GM12878 (cell line): ENCODE results near the gene TPSB2. TPM values are rescaled to one million over a fixed set of nuclear protein-coding genes. Genes with fewer than 3 reads are reported as not detected.

ENCODE experiments used
- ATAC-seq: fragments of 200-7000 bp; cut with Tn5 transposase; 3 replicates; pipeline ENCODE4 v1.9.1; 2020; ENCODE audit warnings: mild to moderate bottlenecking, moderate library complexity
- BruUV-seq: library from RNA; stranded (reverse); fragments of 400-500 nt; replicated peaks from 2 replicates; lab custom pipeline; 2021; lab: Mats Ljungman, UMichigan
- CTCF ChIA-PET: fragments of 300-600 bp; sonication (Branson Sonifier 250); formaldehyde crosslinking; extraction: SDS; loops from one replicate; lab custom pipeline; 2021; ENCODE audit warnings: inconsistent platforms; lab: Yijun Ruan, JAX
- POLR2A ChIA-PET: fragments of 350-600 bp; formaldehyde crosslinking; extraction: SDS; loops from one replicate; lab custom pipeline; 2021; ENCODE audit warnings: inconsistent platforms; lab: Charles Lee
- RAD21 ChIA-PET: fragments of 300-600 bp; sonication (Branson Sonifier 250); formaldehyde crosslinking; loops from one replicate; lab custom pipeline; 2023; ENCODE audit warnings: antibody characterized with exemption; ENCODE audit not compliant: unreplicated experiment; lab: Charles Lee
- SMC1A ChIA-PET: fragments of 300-600 bp; sonication (Branson Sonifier 250); formaldehyde crosslinking; loops from one replicate; lab custom pipeline; 2023; ENCODE audit not compliant: unreplicated experiment, uncharacterized antibody; lab: Charles Lee
- DNase-seq: peaks from one replicate; pipeline ENCODE4 v3.0.0-alpha.2; 2011; ENCODE audit warnings: low read depth, low spot score
- FAIRE-seq: peaks from 3 replicates; lab custom pipeline; 2011; peaks lifted over from hg19 to GRCh38; lab: Jason Lieb, UNC
- H2AFZ ChIP-seq: 2 replicates; pipeline ENCODE4 v1.6.0; 2011; ENCODE audit warnings: low read depth, low read length, control low read depth; ENCODE audit not compliant: control insufficient read depth
- H3K27ac ChIP-seq: 2 replicates; pipeline ENCODE4 v1.5.1; 2011; ENCODE audit warnings: control low read depth; ENCODE audit not compliant: control insufficient read depth, insufficient read depth
- H3K27me3 ChIP-seq, 2 experiments: replicated peaks in 1 of 2; 2 replicates each; pipeline versions ENCODE4 v1.6.0 to v1.6.1; 2011; ENCODE audit warnings: low read length in 1 of 2; ENCODE audit not compliant: control insufficient read depth in 2 of 2, insufficient read depth in 2 of 2
- H3K36me3 ChIP-seq, 2 experiments: 2 replicates each; pipeline ENCODE4 v1.5.1; 2011; ENCODE audit warnings: low read length in 1 of 2; ENCODE audit not compliant: control insufficient read depth in 2 of 2, insufficient read depth in 2 of 2
- H3K4me1 ChIP-seq: 2 replicates; pipeline ENCODE4 v1.6.1; 2011; ENCODE audit warnings: mild to moderate bottlenecking, low read length, moderate library complexity, mixed read lengths; ENCODE audit not compliant: control insufficient read depth, insufficient read depth
- H3K4me2 ChIP-seq: 2 replicates; pipeline ENCODE4 v1.6.0; 2011; ENCODE audit warnings: control low read depth; ENCODE audit not compliant: control insufficient read depth, insufficient read depth
- H3K4me3 ChIP-seq: fragments of 200-600 bp; sonication (generic); 2 replicates; pipeline ENCODE4 v1.5.1; 2016
- H3K79me2 ChIP-seq: 2 replicates; pipeline ENCODE4 v1.6.0; 2011; ENCODE audit warnings: low read length; ENCODE audit not compliant: control insufficient read depth, insufficient read depth
- H3K9ac ChIP-seq: 2 replicates; pipeline ENCODE4 v1.8.0; 2011; ENCODE audit warnings: low read length, control low read depth, mixed read lengths; ENCODE audit not compliant: control insufficient read depth, insufficient read depth
- H3K9me3 ChIP-seq: replicated peaks from 3 replicates; pipeline ENCODE4 v1.5.1; 2011; ENCODE audit warnings: mild to moderate bottlenecking, low read length; ENCODE audit not compliant: control insufficient read depth, insufficient read depth
- H4K20me1 ChIP-seq: 2 replicates; pipeline ENCODE4 v1.6.0; 2011; ENCODE audit not compliant: control insufficient read depth, insufficient read depth
- EED ChIP-seq: sonication (generic); IDR thresholded peaks from 2 replicates; pipeline ENCODE4 v1.6.1; 2016; ENCODE audit warnings: antibody characterized with exemption, low read depth
- ESRRA ChIP-seq: IDR thresholded peaks from 2 replicates; pipeline ENCODE4 v1.6.1; 2012; ENCODE audit warnings: mild to moderate bottlenecking, low read length, improper control_type of control experiment
- GATAD2B ChIP-seq: fragments of 450-650 bp; conservative IDR thresholded peaks from 2 replicates; pipeline ENCODE4 v1.6.1; 2017; ENCODE audit warnings: low read depth, mild to moderate bottlenecking, moderate library complexity
- KLF5 ChIP-seq: fragments of 450-650 bp; IDR thresholded peaks from 2 replicates; pipeline ENCODE4 v1.6.1; 2014; ENCODE audit warnings: mild to moderate bottlenecking; ENCODE audit not compliant: partially characterized antibody
- NFIC ChIP-seq: IDR thresholded peaks from 2 replicates; pipeline ENCODE4 v1.6.1; 2012; ENCODE audit warnings: low read depth, mild to moderate bottlenecking, inconsistent platforms, low read length, moderate library complexity
- RAD51 ChIP-seq: fragments of 450-650 bp; IDR thresholded peaks from 2 replicates; pipeline ENCODE4 v1.6.1; 2016; ENCODE audit warnings: moderate library complexity, mild to moderate bottlenecking, inconsistent platforms
- RBBP5 ChIP-seq: fragments of 200-600 bp; sonication (generic); conservative IDR thresholded peaks from 2 replicates; pipeline ENCODE4 v1.6.1; 2016
- RUNX3 ChIP-seq: IDR thresholded peaks from 2 replicates; pipeline ENCODE4 v1.6.1; 2012; ENCODE audit warnings: low read length, inconsistent platforms
- SIN3A ChIP-seq: IDR thresholded peaks from 2 replicates; pipeline ENCODE4 v1.6.1; 2012; ENCODE audit warnings: low read depth, low read length, improper control_type of control experiment
- SUPT20H ChIP-seq: IDR thresholded peaks from 2 replicates; pipeline ENCODE4 v1.6.1; 2011; ENCODE audit warnings: low read depth, mild to moderate bottlenecking, low read length, moderate library complexity, borderline replicate concordance; ENCODE audit not compliant: control insufficient read depth
- TCF7 ChIP-seq: IDR thresholded peaks from 2 replicates; pipeline ENCODE4 v1.6.1; 2014; ENCODE audit warnings: antibody characterized with exemption, borderline replicate concordance
- WGBS: methylation state at CpG from one replicate; pipeline ENCODE4 v1.1.6; 2016; ENCODE audit warnings: low lambda C conversion rate; ENCODE audit not compliant: insufficient replicate concordance, insufficient coverage; ENCODE audit errors: missing lambda C conversion rate; 5-methylcytosine and 5-hydroxymethylcytosine counted together
- in situ Hi-C: fragments of 300-500 bp; cut with MboI; formaldehyde crosslinking; loops from 9 replicates; pipeline ENCODE4 v1.14.3; 2018; ENCODE audit warnings: mixed read lengths
- intact Hi-C: fragments of 100-400 bp; cut with micrococcal nuclease; formaldehyde crosslinking; loops from one replicate; pipeline ENCODE4 v1.14.2; 2022; ENCODE audit not compliant: unreplicated experiment
- polyA plus RNA-seq, 11 experiments: library from polyadenylated mRNA; depleted of rRNA in 4 of 11; unstranded in 6 of 11; stranded (reverse) in 5 of 11; fragments of >200 nt; fragmentation: Nextera tagmentation in 4 of 11; fragmentation: Illumina TruSeq in 1 of 11; extraction: Ambion mirVana in 4 of 11; extraction: Trizol in 1 of 11; gene quantifications; 1 replicate in 1 of 11; 2 replicates in 10 of 11; pipeline versions ENCODE4 v1.2.1 to v1.2.3, GENCODE V29; 2011 to 2016; ENCODE audit warnings: inconsistent platforms in 2 of 11, missing spikeins in 2 of 11, low read depth in 1 of 11
- total RNA-seq, 4 experiments: library from RNA; depleted of rRNA in 3 of 4; stranded (reverse); fragments of >200 nt in 3 of 4; fragmentation: Illumina TruSeq in 1 of 4; extraction: Trizol in 1 of 4; gene quantifications; 2 replicates each; pipeline versions ENCODE4 v1.2.1 to v1.2.3, GENCODE V29; 2013 to 2021
- TF ChIP-seq, protein P1 (sequence below): IDR thresholded peaks from 2 replicates; pipeline ENCODE4 v1.6.1; 2011; ENCODE audit warnings: borderline replicate concordance, low read depth, mild to moderate bottlenecking, moderate library complexity, low read length; ENCODE audit not compliant: insufficient read depth, poor library complexity, severe bottlenecking
- TF ChIP-seq, protein P2 (sequence below): IDR thresholded peaks from 2 replicates; pipeline ENCODE4 v1.6.1; 2012; ENCODE audit warnings: low read length, inconsistent platforms
- TF ChIP-seq, protein P3 (sequence below), 3 experiments: IDR thresholded peaks in 2 of 3; conservative IDR thresholded peaks in 1 of 3; 2 replicates each; pipeline ENCODE4 v1.5.1; 2011; ENCODE audit warnings: low read depth in 3 of 3, low read length in 3 of 3, mild to moderate bottlenecking in 3 of 3, control low read depth in 2 of 3, moderate library complexity in 2 of 3, inconsistent platforms in 1 of 3, mixed read lengths in 1 of 3; ENCODE audit not compliant: control insufficient read depth in 2 of 3, insufficient read depth in 1 of 3; ENCODE audit errors: extremely low read depth in 1 of 3
- TF ChIP-seq, protein P4 (sequence below): fragments of 450-650 bp; IDR thresholded peaks from 2 replicates; pipeline ENCODE4 v1.6.1; 2017; ENCODE audit warnings: antibody characterized with exemption, mild to moderate bottlenecking, moderate library complexity

Gene TPSB2
- total and polyA plus RNA-seq, 10 of the 15 experiments (the other 5 are each of a cell fraction or from before 2014, with no cell fraction given): not detected

DNA sequence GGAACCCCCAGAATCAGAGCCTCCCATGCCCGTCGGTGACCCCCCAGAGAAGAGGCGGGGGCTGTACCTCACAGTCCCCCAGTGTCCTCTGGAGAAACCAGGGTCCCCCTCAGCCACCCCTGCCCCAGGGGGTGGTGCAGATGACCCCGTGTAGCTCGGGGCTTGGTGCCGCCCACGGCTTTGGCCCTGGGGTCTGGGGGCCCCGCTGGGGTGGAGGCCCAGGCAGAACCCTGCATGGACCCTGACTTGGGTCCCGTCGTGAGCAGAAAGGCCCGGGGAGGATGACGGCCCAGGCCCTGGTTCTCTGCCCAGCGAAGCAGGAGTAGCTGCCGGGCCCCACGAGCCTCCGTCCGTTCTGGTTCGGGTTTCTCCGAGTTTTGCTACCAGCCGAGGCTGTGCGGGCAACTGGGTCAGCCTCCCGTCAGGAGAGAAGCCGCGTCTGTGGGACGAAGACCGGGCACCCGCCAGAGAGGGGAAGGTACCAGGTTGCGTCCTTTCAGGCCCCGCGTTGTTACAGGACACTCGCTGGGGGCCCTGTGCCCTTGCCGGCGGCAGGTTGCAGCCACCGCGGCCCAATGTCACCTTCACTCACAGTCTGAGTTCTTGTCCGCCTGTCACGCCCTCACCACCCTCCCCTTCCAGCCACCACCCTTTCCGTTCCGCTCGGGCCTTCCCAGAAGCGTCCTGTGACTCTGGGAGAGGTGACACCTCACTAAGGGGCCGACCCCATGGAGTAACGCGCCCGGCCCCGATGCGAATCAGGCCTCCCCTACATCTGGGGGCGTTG, 8.9 kb downstream of the TPSB2 start:
- WGBS: 51% methylated on average over 47 of the region's 48 CpGs
- TF ChIP-seq, protein P1, sequence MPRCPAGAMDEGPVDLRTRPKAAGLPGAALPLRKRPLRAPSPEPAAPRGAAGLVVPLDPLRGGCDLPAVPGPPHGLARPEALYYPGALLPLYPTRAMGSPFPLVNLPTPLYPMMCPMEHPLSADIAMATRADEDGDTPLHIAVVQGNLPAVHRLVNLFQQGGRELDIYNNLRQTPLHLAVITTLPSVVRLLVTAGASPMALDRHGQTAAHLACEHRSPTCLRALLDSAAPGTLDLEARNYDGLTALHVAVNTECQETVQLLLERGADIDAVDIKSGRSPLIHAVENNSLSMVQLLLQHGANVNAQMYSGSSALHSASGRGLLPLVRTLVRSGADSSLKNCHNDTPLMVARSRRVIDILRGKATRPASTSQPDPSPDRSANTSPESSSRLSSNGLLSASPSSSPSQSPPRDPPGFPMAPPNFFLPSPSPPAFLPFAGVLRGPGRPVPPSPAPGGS: no peak
- TF ChIP-seq SIN3A (no peak), GATAD2B (no peak), SUPT20H (no peak), EED (no peak), RBBP5 (no peak), ESRRA (no peak), NFIC (no peak), RAD51 (no peak), TCF7 (no peak), RUNX3 (no peak), KLF5 (no peak)
- TF ChIP-seq, protein P2, sequence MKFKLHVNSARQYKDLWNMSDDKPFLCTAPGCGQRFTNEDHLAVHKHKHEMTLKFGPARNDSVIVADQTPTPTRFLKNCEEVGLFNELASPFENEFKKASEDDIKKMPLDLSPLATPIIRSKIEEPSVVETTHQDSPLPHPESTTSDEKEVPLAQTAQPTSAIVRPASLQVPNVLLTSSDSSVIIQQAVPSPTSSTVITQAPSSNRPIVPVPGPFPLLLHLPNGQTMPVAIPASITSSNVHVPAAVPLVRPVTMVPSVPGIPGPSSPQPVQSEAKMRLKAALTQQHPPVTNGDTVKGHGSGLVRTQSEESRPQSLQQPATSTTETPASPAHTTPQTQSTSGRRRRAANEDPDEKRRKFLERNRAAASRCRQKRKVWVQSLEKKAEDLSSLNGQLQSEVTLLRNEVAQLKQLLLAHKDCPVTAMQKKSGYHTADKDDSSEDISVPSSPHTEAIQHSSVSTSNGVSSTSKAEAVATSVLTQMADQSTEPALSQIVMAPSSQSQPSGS: no peak
- TF ChIP-seq, protein P3, sequence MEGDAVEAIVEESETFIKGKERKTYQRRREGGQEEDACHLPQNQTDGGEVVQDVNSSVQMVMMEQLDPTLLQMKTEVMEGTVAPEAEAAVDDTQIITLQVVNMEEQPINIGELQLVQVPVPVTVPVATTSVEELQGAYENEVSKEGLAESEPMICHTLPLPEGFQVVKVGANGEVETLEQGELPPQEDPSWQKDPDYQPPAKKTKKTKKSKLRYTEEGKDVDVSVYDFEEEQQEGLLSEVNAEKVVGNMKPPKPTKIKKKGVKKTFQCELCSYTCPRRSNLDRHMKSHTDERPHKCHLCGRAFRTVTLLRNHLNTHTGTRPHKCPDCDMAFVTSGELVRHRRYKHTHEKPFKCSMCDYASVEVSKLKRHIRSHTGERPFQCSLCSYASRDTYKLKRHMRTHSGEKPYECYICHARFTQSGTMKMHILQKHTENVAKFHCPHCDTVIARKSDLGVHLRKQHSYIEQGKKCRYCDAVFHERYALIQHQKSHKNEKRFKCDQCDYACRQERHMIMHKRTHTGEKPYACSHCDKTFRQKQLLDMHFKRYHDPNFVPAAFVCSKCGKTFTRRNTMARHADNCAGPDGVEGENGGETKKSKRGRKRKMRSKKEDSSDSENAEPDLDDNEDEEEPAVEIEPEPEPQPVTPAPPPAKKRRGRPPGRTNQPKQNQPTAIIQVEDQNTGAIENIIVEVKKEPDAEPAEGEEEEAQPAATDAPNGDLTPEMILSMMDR (IDR thresholded peaks at IDR 0.05 in 2 of 3, conservative IDR thresholded peaks at IDR 0.05 in 1 of 3; ENCODE audit: control insufficient read depth in 2 of 3, extremely low read depth in 1 of 3, insufficient read depth in 1 of 3, low read depth in 3 of 3, low read length in 3 of 3): no peak
- TF ChIP-seq, protein P4, sequence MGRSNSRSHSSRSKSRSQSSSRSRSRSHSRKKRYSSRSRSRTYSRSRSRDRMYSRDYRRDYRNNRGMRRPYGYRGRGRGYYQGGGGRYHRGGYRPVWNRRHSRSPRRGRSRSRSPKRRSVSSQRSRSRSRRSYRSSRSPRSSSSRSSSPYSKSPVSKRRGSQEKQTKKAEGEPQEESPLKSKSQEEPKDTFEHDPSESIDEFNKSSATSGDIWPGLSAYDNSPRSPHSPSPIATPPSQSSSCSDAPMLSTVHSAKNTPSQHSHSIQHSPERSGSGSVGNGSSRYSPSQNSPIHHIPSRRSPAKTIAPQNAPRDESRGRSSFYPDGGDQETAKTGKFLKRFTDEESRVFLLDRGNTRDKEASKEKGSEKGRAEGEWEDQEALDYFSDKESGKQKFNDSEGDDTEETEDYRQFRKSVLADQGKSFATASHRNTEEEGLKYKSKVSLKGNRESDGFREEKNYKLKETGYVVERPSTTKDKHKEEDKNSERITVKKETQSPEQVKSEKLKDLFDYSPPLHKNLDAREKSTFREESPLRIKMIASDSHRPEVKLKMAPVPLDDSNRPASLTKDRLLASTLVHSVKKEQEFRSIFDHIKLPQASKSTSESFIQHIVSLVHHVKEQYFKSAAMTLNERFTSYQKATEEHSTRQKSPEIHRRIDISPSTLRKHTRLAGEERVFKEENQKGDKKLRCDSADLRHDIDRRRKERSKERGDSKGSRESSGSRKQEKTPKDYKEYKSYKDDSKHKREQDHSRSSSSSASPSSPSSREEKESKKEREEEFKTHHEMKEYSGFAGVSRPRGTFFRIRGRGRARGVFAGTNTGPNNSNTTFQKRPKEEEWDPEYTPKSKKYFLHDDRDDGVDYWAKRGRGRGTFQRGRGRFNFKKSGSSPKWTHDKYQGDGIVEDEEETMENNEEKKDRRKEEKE: no peak
- TF ChIP-seq, all 136 proteins: peak for 0
- Histone ChIP-seq H3K4me3 (no peak overlapping the region), H4K20me1 (no peaks in the 10 kb centered on the region), H3K4me2 (no peak overlapping the region), H3K9me3 (no peaks in the 10 kb centered on the region), H3K27me3 (no peaks in the 10 kb centered on the region; a peak in 1 of 4 replicates), H3K27ac (no peak overlapping the region), H3K9ac (no peak overlapping the region), H3K36me3 (no peaks in the 10 kb centered on the region), H3K79me2 (no peaks in the 10 kb centered on the region), H3K4me1 (no peaks in the 10 kb centered on the region), H2AFZ (no peak overlapping the region)
- in situ Hi-C loops (no loop called here), intact Hi-C loops (no loop called here)
- ChIA-PET SMC1A (no interaction called here), RAD21 (no interaction called here), POLR2A (no interaction called here), CTCF (no interaction called here)
- FAIRE-seq (no peak), DNase-seq (no peak), ATAC-seq (no peak)
- no TSS peak for BruUV-seq
